ENCODE results near the gene PANK4. TPM values are rescaled to one million over a fixed set of nuclear protein-coding genes. Genes with fewer than 3 reads are reported as not detected.
"Not testable (repeated sequence)": the region's sequence is repeated elsewhere in the genome, so short reads cannot be mapped to it uniquely, and the experiment has no call there.

PANK4 gene
- total RNA-seq, 6 experiments from 2014 or later: 20.6 to 26.4 (median 24.0) TPM

- no peaks in the 10 kb centered on the region for H3K9me3 Mint-ChIP-seq
- H3K4me3 Mint-ChIP-seq: no peak overlapping the region
- peaks cover 12% of the 10 kb centered on the region for H3K4me1 Mint-ChIP-seq (ENCODE audit: low read depth)
- TF ChIP-seq, protein P1, sequence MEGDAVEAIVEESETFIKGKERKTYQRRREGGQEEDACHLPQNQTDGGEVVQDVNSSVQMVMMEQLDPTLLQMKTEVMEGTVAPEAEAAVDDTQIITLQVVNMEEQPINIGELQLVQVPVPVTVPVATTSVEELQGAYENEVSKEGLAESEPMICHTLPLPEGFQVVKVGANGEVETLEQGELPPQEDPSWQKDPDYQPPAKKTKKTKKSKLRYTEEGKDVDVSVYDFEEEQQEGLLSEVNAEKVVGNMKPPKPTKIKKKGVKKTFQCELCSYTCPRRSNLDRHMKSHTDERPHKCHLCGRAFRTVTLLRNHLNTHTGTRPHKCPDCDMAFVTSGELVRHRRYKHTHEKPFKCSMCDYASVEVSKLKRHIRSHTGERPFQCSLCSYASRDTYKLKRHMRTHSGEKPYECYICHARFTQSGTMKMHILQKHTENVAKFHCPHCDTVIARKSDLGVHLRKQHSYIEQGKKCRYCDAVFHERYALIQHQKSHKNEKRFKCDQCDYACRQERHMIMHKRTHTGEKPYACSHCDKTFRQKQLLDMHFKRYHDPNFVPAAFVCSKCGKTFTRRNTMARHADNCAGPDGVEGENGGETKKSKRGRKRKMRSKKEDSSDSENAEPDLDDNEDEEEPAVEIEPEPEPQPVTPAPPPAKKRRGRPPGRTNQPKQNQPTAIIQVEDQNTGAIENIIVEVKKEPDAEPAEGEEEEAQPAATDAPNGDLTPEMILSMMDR (IDR thresholded peaks at IDR 0.05): no peak
- H3K27me3 Mint-ChIP-seq (ENCODE audit: insufficient read depth): peaks cover 4% of the 10 kb centered on the region; the same call in 1 of the 2 replicates
- no peaks in the 10 kb centered on the region for H3K36me3 Mint-ChIP-seq (ENCODE audit: low read depth)
- DNase-seq: no peak
- no peak overlapping the region for H3K27ac Mint-ChIP-seq
Measured at GRCh38 chr1:2552189-2552588, 25.8 kb upstream of the PANK4 start.

DNA sequence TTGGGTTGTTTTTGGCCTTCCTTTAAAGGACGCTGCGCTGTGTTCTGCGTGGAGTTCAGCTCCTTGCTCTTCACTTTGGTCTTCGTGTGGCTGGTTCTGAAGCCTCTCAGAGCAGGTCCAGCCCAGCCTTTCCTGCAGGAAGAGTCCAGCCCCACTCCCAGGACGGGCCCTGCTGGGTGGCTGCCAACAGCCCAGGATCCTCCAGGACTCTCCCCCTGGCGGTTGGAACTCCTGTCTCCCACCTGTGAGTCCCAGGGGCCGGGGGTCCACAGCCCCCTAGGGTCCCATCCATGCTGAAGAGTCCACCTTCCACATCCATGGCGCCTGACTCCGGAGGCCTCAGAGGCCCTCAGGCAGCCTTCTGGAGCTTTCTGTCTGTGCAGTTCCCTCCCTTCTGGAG lies 25.1 kb upstream of the PANK4 start:
- not testable (repeated sequence) for H3K9me3 Mint-ChIP-seq; H3K27me3 Mint-ChIP-seq (ENCODE audit: insufficient read depth); H3K4me1 Mint-ChIP-seq (ENCODE audit: low read depth)

DNA sequence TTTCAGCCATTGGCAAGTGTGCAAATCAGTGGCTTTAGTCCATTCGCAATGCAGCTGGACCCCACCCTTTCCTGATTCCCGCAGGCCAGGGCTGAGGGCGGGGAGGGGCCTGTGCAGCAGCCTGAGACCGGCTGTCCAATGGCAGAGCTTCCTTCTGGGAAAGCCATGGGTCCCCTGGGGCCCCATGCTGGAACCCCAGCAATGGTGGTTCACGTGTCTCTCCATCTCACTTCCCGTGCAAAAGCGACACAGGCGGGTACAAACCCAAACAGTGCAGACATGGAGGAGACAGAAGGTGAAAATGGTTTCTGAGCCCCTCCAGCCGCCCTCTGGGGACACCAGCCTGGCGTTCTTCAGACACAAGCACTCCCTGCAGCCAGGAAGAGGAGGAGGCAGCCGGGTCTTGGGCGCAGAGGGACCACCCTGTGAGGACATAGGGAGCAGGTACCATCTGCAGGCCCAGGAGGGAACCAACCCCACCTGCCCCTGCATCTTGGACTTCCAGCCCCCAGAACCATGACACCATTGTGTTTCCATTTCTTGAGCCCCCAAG lies 24.0 kb upstream of the PANK4 start:
- not testable (repeated sequence) for H3K4me1 Mint-ChIP-seq (ENCODE audit: low read depth); DNase-seq; H3K36me3 Mint-ChIP-seq (ENCODE audit: low read depth); H3K27ac Mint-ChIP-seq; H3K4me3 Mint-ChIP-seq; H3K27me3 Mint-ChIP-seq (ENCODE audit: insufficient read depth); H3K9me3 Mint-ChIP-seq

More for the DNA sequence above, 25.1 kb upstream of the PANK4 start:
- H3K4me3 Mint-ChIP-seq; H3K27ac Mint-ChIP-seq; DNase-seq; H3K36me3 Mint-ChIP-seq (ENCODE audit: low read depth): not testable (repeated sequence)

GRCh38 chr1:2549367-2550029 lies 23.1 kb upstream of the PANK4 start:
- H3K4me3 Mint-ChIP-seq; H3K36me3 Mint-ChIP-seq (ENCODE audit: low read depth): not testable (repeated sequence)

GRCh38 chr1:2548068-2548589 lies 21.7 kb upstream of the PANK4 start:
- peaks cover 3% of the 10 kb centered on the region for H3K27me3 Mint-ChIP-seq (ENCODE audit: insufficient read depth)
- H3K27ac Mint-ChIP-seq: peak overlapping the region; percentile 79; the same call in 1 of the 2 replicates
- peak; percentile 40 for DNase-seq
- TF ChIP-seq, protein P1 (IDR thresholded peaks at IDR 0.05): peak; percentile 99
- H3K4me3 Mint-ChIP-seq: no peak overlapping the region
- H3K9me3 Mint-ChIP-seq: no peaks in the 10 kb centered on the region
- no peaks in the 10 kb centered on the region for H3K36me3 Mint-ChIP-seq (ENCODE audit: low read depth)
- peaks cover 12% of the 10 kb centered on the region; the same call in 1 of the 2 replicates for H3K4me1 Mint-ChIP-seq (ENCODE audit: low read depth)

More at GRCh38 chr1:2549367-2550029, 23.1 kb upstream of the PANK4 start:
- H3K9me3 Mint-ChIP-seq; H3K27me3 Mint-ChIP-seq (ENCODE audit: insufficient read depth); H3K27ac Mint-ChIP-seq; DNase-seq; H3K4me1 Mint-ChIP-seq (ENCODE audit: low read depth): not testable (repeated sequence)

GRCh38 chr1:2547210-2548067 lies 21.0 kb upstream of the PANK4 start:
- H3K9me3 Mint-ChIP-seq: no peaks in the 10 kb centered on the region
- peak overlapping the region; percentile 64; the same call in 1 of the 2 replicates for H3K27ac Mint-ChIP-seq
- no peak for DNase-seq
- peaks cover 3% of the 10 kb centered on the region for H3K27me3 Mint-ChIP-seq (ENCODE audit: insufficient read depth)
- peak overlapping the region; percentile 77 for H3K4me3 Mint-ChIP-seq
- peaks cover 12% of the 10 kb centered on the region; the same call in 1 of the 2 replicates for H3K4me1 Mint-ChIP-seq (ENCODE audit: low read depth)
- H3K36me3 Mint-ChIP-seq (ENCODE audit: low read depth): no peaks in the 10 kb centered on the region
- TF ChIP-seq, protein P1 (IDR thresholded peaks at IDR 0.05): no peak

Measured in HFFc6 (cell line).